Breast epithelium (tissue), 3 donors: ENCODE data around the gene JAG1.

Experiments used
- CTCF ChIP-seq, 3 donors: fragments of 450-650 bp; IDR thresholded peaks; one replicate each; pipeline ENCODE4 v1.5.1; 2016 to 2017; ENCODE audit warnings: antibody characterized with exemption in 3 of 3, mild to moderate bottlenecking in 3 of 3, moderate library complexity in 3 of 3
- POLR2A ChIP-seq: fragments of 450-650 bp; IDR thresholded peaks from one replicate; pipeline ENCODE4 v1.6.1; 2016; ENCODE audit warnings: antibody characterized with exemption, mild to moderate bottlenecking, moderate library complexity
- POLR2AphosphoS5 ChIP-seq, 3 donors: sonication (generic); formaldehyde crosslinking; IDR thresholded peaks; one replicate each; pipeline ENCODE4 v1.6.1; 2017; ENCODE audit warnings: antibody characterized with exemption in 3 of 3

- TF ChIP-seq CTCF (IDR thresholded peaks at IDR 0.05) (no peak), POLR2AphosphoS5 (IDR thresholded peaks at IDR 0.05) (no peak), POLR2A (no peak)
These were observed 24.0 kb downstream of the JAG1 start for GRCh38 chr20:10649797-10650160.
